Activated naive CD4-positive, alpha-beta T cell treated with anti-CD3 and anti-CD28 coated beads, Interleukin-2, amount 50 U/mL, for 16 hours (primary cell): Measurements from ENCODE around the gene ATP6V1C2.
"Not testable (repeated sequence)": the region's sequence is repeated elsewhere in the genome, so short reads cannot be mapped to it uniquely, and the experiment has no call there.

ENCODE experiments used
- DNase-seq: peaks from one replicate; pipeline ENCODE4 v3.0.0-alpha.2; 2020

Gene ATP6V1C2

GRCh38 chr2:10814571-10815331 is 93.3 kb downstream of the ATP6V1C2 start:
- DNase-seq, result no peak

- DNase-seq, result no peak
Measured at GRCh38 chr2:10817413-10817812, 96.0 kb downstream of the ATP6V1C2 start.

- DNase-seq, result not testable (repeated sequence)
Measured at GRCh38 chr2:10818305-10818704, 96.9 kb downstream of the ATP6V1C2 start.

GRCh38 chr2:10818984-10819383 is 97.6 kb downstream of the ATP6V1C2 start:
- DNase-seq, result no peak

- DNase-seq, result no peak
Measured at GRCh38 chr2:10819714-10820314, 98.4 kb downstream of the ATP6V1C2 start.

GRCh38 chr2:10820562-10820961 is 99.1 kb downstream of the ATP6V1C2 start:
- DNase-seq, result no peak

- DNase-seq, result no peak
Measured at GRCh38 chr2:10820978-10821695, 99.7 kb downstream of the ATP6V1C2 start.

- no peak for DNase-seq
Measured at GRCh38 chr2:10824191-10824590, 102.8 kb downstream of the ATP6V1C2 start.

- DNase-seq, result no peak
Measured at GRCh38 chr2:10826026-10826425, 104.6 kb downstream of the ATP6V1C2 start.

- DNase-seq, result no peak
Measured at GRCh38 chr2:10826625-10827024, 105.2 kb downstream of the ATP6V1C2 start.

- no peak for DNase-seq
Measured at GRCh38 chr2:10828346-10828745, 106.9 kb downstream of the ATP6V1C2 start.

- no peak for DNase-seq
Measured at GRCh38 chr2:10829299-10829698, 107.9 kb downstream of the ATP6V1C2 start.

GRCh38 chr2:10830203-10830602 is 108.8 kb downstream of the ATP6V1C2 start:
- DNase-seq, result no peak

GRCh38 chr2:10830641-10831399 is 109.4 kb downstream of the ATP6V1C2 start:
- no peak for DNase-seq

- DNase-seq, result no peak
Measured at GRCh38 chr2:10831400-10831985, 110.1 kb downstream of the ATP6V1C2 start.

GRCh38 chr2:10832203-10832936 is 110.9 kb downstream of the ATP6V1C2 start:
- DNase-seq, result peak; percentile 83

- no peak for DNase-seq
Measured at GRCh38 chr2:10833021-10833420, 111.6 kb downstream of the ATP6V1C2 start.

GRCh38 chr2:10834068-10834655 is 112.7 kb downstream of the ATP6V1C2 start:
- no peak for DNase-seq
